Measurements from ENCODE around the gene IFNLR1.

DNA sequence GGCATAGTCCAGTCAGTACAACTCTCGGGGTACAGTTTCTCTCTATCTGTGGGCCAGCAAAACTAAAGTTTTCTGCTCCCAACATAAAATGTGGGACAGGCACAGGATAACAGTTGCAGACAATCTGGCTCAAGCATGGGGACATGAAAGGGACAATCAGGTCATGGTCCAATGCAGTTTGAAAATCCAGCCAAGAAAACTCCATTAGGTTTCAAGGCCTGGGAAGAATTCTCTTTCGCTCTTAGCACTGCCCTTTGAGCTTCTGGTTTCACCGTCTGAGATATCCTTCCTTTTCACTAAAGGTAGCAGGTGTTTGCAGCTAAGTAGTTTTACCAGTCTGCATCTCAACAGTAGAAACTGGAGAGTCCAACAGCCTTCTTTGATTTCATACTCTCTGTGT, 23.1 kb downstream of the IFNLR1 start:
- TF ChIP-seq, protein P1, sequence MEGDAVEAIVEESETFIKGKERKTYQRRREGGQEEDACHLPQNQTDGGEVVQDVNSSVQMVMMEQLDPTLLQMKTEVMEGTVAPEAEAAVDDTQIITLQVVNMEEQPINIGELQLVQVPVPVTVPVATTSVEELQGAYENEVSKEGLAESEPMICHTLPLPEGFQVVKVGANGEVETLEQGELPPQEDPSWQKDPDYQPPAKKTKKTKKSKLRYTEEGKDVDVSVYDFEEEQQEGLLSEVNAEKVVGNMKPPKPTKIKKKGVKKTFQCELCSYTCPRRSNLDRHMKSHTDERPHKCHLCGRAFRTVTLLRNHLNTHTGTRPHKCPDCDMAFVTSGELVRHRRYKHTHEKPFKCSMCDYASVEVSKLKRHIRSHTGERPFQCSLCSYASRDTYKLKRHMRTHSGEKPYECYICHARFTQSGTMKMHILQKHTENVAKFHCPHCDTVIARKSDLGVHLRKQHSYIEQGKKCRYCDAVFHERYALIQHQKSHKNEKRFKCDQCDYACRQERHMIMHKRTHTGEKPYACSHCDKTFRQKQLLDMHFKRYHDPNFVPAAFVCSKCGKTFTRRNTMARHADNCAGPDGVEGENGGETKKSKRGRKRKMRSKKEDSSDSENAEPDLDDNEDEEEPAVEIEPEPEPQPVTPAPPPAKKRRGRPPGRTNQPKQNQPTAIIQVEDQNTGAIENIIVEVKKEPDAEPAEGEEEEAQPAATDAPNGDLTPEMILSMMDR (IDR thresholded peaks at IDR 0.05 in 4 of 5, conservative IDR thresholded peaks at IDR 0.05 in 1 of 5) = no peak
- TF ChIP-seq POLR2A (IDR thresholded peaks at IDR 0.05) = no peak

Data from gastrocnemius medialis (tissue), 4 donors.